CD4-positive, alpha-beta T cell (primary cell): ENCODE results near the gene MRPL43. TPM values are rescaled to one million over a fixed set of nuclear protein-coding genes. Genes with fewer than 3 reads are reported as not detected.

ENCODE experiments used
- ATAC-seq: fragments of 200-7000 bp; cut with Tn5 transposase; one replicate; pipeline ENCODE4 v1.10.0; 2022; ENCODE audit warnings: mild to moderate bottlenecking; ENCODE audit not compliant: poor library complexity
- CTCF ChIA-PET: fragments of 350-600 bp; sonication (Branson Sonifier 250); formaldehyde crosslinking; loops from one replicate; lab custom pipeline; 2021; ENCODE audit warnings: antibody characterized with exemption, inconsistent platforms; lab: Charles Lee
- POLR2A ChIA-PET: fragments of 350-600 bp; sonication (Branson Sonifier 250); formaldehyde crosslinking; loops from one replicate; lab custom pipeline; 2021; ENCODE audit warnings: antibody characterized with exemption, inconsistent platforms; lab: Charles Lee
- DNase-seq, 14 experiments: peaks; one replicate each; pipeline ENCODE4 v3.0.0-alpha.2; 2013 to 2020; ENCODE audit warnings: mixed read lengths in 2 of 14
- H3K27ac ChIP-seq, 2 donors: one replicate each; pipeline versions ENCODE4 v1.5.1 to v1.7.0; 2013; ENCODE audit warnings: low read length in 2 of 2, low read depth in 1 of 2, mild to moderate bottlenecking in 1 of 2
- H3K27me3 ChIP-seq, 2 experiments: 1 replicate in 1 of 2; 2 replicates in 1 of 2; pipeline versions ENCODE4 v1.6.1 to v1.7.0; 2013; ENCODE audit warnings: low read length in 2 of 2, control low read depth in 1 of 2, mild to moderate bottlenecking in 1 of 2, moderate library complexity in 1 of 2; ENCODE audit not compliant: insufficient read depth in 2 of 2, control insufficient read depth in 1 of 2
- H3K36me3 ChIP-seq: one replicate; pipeline ENCODE4 v1.6.1; 2013; ENCODE audit warnings: low read length, control low read depth; ENCODE audit not compliant: insufficient read depth
- H3K4me1 ChIP-seq: one replicate; pipeline ENCODE4 v1.6.1; 2013; ENCODE audit warnings: low read length, control low read depth; ENCODE audit not compliant: insufficient read depth
- H3K4me3 ChIP-seq: one replicate; pipeline ENCODE4 v1.5.1; 2013; ENCODE audit warnings: mild to moderate bottlenecking, low read length, moderate library complexity
- H3K9me3 ChIP-seq, 2 experiments: 1 replicate in 1 of 2; 2 replicates in 1 of 2; pipeline versions ENCODE4 v1.6.1 to v1.7.0; 2013; ENCODE audit warnings: low read length in 2 of 2, mild to moderate bottlenecking in 2 of 2, control low read depth in 1 of 2, moderate library complexity in 1 of 2; ENCODE audit not compliant: control insufficient read depth in 1 of 2, insufficient read depth in 1 of 2
- H3K27ac Mint-ChIP-seq: one replicate; pipeline ENCODE4 v1.8.0; 2020; ENCODE audit warnings: mixed read lengths
- H3K27me3 Mint-ChIP-seq: one replicate; pipeline ENCODE4 v1.8.0; 2021; ENCODE audit warnings: mixed read lengths
- H3K36me3 Mint-ChIP-seq: one replicate; pipeline ENCODE4 v1.8.0; 2021; ENCODE audit warnings: low read depth, mixed read lengths
- H3K4me1 Mint-ChIP-seq: one replicate; pipeline ENCODE4 v1.8.0; 2021; ENCODE audit warnings: low read depth, mixed read lengths
- H3K4me3 Mint-ChIP-seq: one replicate; pipeline ENCODE4 v1.8.0; 2020; ENCODE audit warnings: mild to moderate bottlenecking, mixed read lengths
- H3K9me3 Mint-ChIP-seq: one replicate; pipeline ENCODE4 v1.8.0; 2020; ENCODE audit warnings: mixed read lengths
- CTCF ChIP-seq: fragments of 200-600 bp; IDR thresholded peaks from one replicate; pipeline ENCODE4 v1.8.0; 2022; ENCODE audit warnings: antibody characterized with exemption, mild to moderate bottlenecking
- intact Hi-C, 2 experiments: fragments of 100-400 bp; cut with DNase I in 1 of 2; cut with micrococcal nuclease in 1 of 2; formaldehyde crosslinking; loops; one replicate each; pipeline versions ENCODE4 v1.15.1 to v1.9.0; 2023 to 2025; cut with DNase I, micrococcal nuclease
- total RNA-seq, 174 experiments: library from RNA in 2 of 174; stranded (reverse) in 2 of 174; gene quantifications; one replicate each; pipeline ENCODE4 v1.2.3 and lab custom pipeline; 2021 to 2026

MRPL43 gene
- total RNA-seq, 2 experiments from 2014 or later: 28.5 to 31.0 TPM

GRCh38 chr10:101008823-101009423 is 21.6 kb upstream of the MRPL43 start:
- Mint-ChIP-seq H3K27me3 (peaks cover 6% of the 10 kb centered on the region), H3K27ac (no peak overlapping the region), H3K36me3 (no peaks in the 10 kb centered on the region), H3K4me1 (peaks cover 9% of the 10 kb centered on the region), H3K9me3 (no peaks in the 10 kb centered on the region), H3K4me3 (no peak overlapping the region)
- intact Hi-C loops: no loop called here
- DNase-seq (no peak), ATAC-seq (no peak)
- Histone ChIP-seq H3K27me3 (no peaks in the 10 kb centered on the region), H3K4me3 (no peak overlapping the region), H3K4me1 (peaks cover 13% of the 10 kb centered on the region), H3K9me3 (no peaks in the 10 kb centered on the region), H3K36me3 (peaks cover 2% of the 10 kb centered on the region), H3K27ac (no peak overlapping the region)
- no peak for TF ChIP-seq CTCF
- CTCF ChIA-PET: interaction anchor here (1.5 kb wide), 1 partner anchor 11 kb away, joined by 5 read pairs; no protein-coding TSS in a partner anchor
- POLR2A ChIA-PET: no interaction called here

- Mint-ChIP-seq H3K9me3 (no peaks in the 10 kb centered on the region), H3K4me3 (no peak overlapping the region), H3K27ac (no peak overlapping the region), H3K36me3 (no peaks in the 10 kb centered on the region), H3K4me1 (peaks cover 6% of the 10 kb centered on the region), H3K27me3 (peaks cover 3% of the 10 kb centered on the region)
- no peak overlapping the region for H3K27ac ChIP-seq
- ATAC-seq (no peak), DNase-seq (no peak)
- no peak overlapping the region for H3K4me3 ChIP-seq
- CTCF ChIA-PET: interaction anchor here (1.5 kb wide), 1 partner anchor 10 kb away, joined by 5 read pairs; no protein-coding TSS in a partner anchor
- intact Hi-C loops: no loop called here
- no peaks in the 10 kb centered on the region for H3K9me3 ChIP-seq
- H3K27me3 ChIP-seq: no peaks in the 10 kb centered on the region
- POLR2A ChIA-PET: no interaction called here
- H3K36me3 ChIP-seq: peaks cover 8% of the 10 kb centered on the region
- H3K4me1 ChIP-seq: peaks cover 8% of the 10 kb centered on the region
- no peak for TF ChIP-seq CTCF
These were observed 20.9 kb upstream of the MRPL43 start for GRCh38 chr10:101007915-101008822.

DNA sequence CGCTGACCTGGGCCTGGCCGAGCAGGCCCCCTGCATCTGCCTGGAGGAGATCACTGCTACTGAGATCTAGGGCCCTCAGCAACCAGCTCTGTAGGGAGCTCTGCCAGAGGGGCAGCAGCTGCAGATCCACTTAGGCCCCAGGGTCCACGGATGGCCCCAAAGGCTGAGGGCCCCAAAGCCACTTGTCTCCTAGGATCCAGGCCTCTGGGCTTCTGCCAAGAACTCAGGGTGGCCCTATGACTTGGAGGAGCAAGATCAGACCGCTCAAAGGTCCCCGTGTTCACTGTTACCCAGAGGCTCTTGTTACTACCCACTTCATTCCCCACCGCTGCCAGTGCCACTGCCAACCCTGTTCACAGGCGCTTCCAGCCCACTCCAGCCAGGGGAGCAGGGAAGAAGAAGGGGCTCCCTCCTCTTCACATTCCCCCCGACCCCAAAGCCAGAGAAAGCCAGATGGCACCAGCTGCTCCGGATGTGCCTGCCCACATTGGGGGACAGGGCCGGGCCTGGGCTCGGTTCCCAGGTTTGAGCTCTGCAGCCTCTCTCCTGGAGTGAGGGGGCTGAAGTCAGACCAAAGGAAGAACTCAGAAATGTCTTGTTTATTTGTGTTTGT is 19.9 kb upstream of the MRPL43 start:
- Histone ChIP-seq H3K4me1 (no peaks in the 10 kb centered on the region), H3K36me3 (peaks cover 14% of the 10 kb centered on the region), H3K27ac (no peak overlapping the region), H3K27me3 (no peaks in the 10 kb centered on the region), H3K4me3 (no peak overlapping the region), H3K9me3 (no peaks in the 10 kb centered on the region)
- no peaks in the 10 kb centered on the region for H3K27me3 Mint-ChIP-seq
- ATAC-seq (no peak), DNase-seq (no peak)
- ChIA-PET CTCF (interaction anchor here (1.5 to 1.6 kb wide), 2 partner anchors 9 kb away, joined by 5 read pairs; no protein-coding TSS in a partner anchor), POLR2A (interaction anchor here (1.3 kb wide), 1 partner anchor 10 kb away, joined by 4 read pairs; no protein-coding TSS in a partner anchor)
- no peaks in the 10 kb centered on the region for H3K4me1 Mint-ChIP-seq
- no peak overlapping the region for H3K27ac Mint-ChIP-seq
- intact Hi-C loops: no loop called here
- H3K36me3 Mint-ChIP-seq: no peaks in the 10 kb centered on the region
- no peak overlapping the region for H3K4me3 Mint-ChIP-seq
- H3K9me3 Mint-ChIP-seq: no peaks in the 10 kb centered on the region
- TF ChIP-seq CTCF: no peak
